Tibial nerve (tissue), 4 donors: ENCODE results near the gene EFCAB14. TPM values are rescaled to one million over a fixed set of nuclear protein-coding genes. Genes with fewer than 3 reads are reported as not detected.
"Not testable (repeated sequence)": the region's sequence is repeated elsewhere in the genome, so short reads cannot be mapped to it uniquely, and the experiment has no call there.

ENCODE experiments used
- DNase-seq, 2 donors: peaks; one replicate each; pipeline ENCODE4 v3.0.0-alpha.2; 2019; ENCODE audit warnings: low spot score in 2 of 2
- H3K27ac ChIP-seq, 4 donors: fragments of 200-600 bp; sonication (generic) in 3 of 4; one replicate each; pipeline ENCODE4 v1.5.1; 2017 to 2019; ENCODE audit warnings: mild to moderate bottlenecking in 1 of 4
- H3K27me3 ChIP-seq, 2 donors: fragments of 200-600 bp; sonication (generic) in 1 of 2; one replicate each; pipeline versions ENCODE4 v1.5.1 to v1.6.0; 2017 to 2019
- H3K36me3 ChIP-seq, 3 donors: fragments of 200-600 bp; sonication (generic); one replicate each; pipeline ENCODE4 v1.5.1; 2018 to 2019
- H3K4me1 ChIP-seq, 4 donors: fragments of 200-600 bp; sonication (generic) in 3 of 4; one replicate each; pipeline ENCODE4 v1.5.1; 2017 to 2019
- H3K4me3 ChIP-seq, 4 donors: fragments of 200-600 bp; sonication (generic) in 3 of 4; one replicate each; pipeline ENCODE4 v1.5.1; 2017 to 2019; ENCODE audit warnings: mild to moderate bottlenecking in 1 of 4, moderate library complexity in 1 of 4
- H3K9me3 ChIP-seq, 4 donors: fragments of 200-600 bp; sonication (generic) in 3 of 4; one replicate each; pipeline ENCODE4 v1.5.1; 2017 to 2019
- EP300 ChIP-seq, 2 donors: sonication (generic); formaldehyde crosslinking; IDR thresholded peaks; one replicate each; pipeline ENCODE4 v1.6.1; 2017; ENCODE audit warnings: antibody characterized with exemption in 2 of 2, mild to moderate bottlenecking in 1 of 2
- POLR2A ChIP-seq, 2 donors: fragments of 450-650 bp; IDR thresholded peaks; one replicate each; pipeline ENCODE4 v1.6.1; 2017; ENCODE audit warnings: antibody characterized with exemption in 2 of 2, mild to moderate bottlenecking in 2 of 2, moderate library complexity in 2 of 2
- WGBS, 2 donors: methylation state at CpG; one replicate each; pipeline ENCODE4 v1.1.5; 2018; 5-methylcytosine and 5-hydroxymethylcytosine counted together
- total RNA-seq, 4 donors: library from RNA; depleted of rRNA; stranded (reverse); fragments of >200 nt; gene quantifications; one replicate each; pipeline ENCODE4 v1.1.0, GENCODE V29; 2016
- TF ChIP-seq, protein P1 (sequence below), 5 experiments: fragments of 200-600 bp in 3 of 5; fragments of 450-650 bp in 2 of 5; sonication (generic) in 3 of 5; IDR thresholded peaks; one replicate each; pipeline ENCODE4 v1.5.1; 2016 to 2019; ENCODE audit warnings: antibody characterized with exemption in 5 of 5, mild to moderate bottlenecking in 3 of 5, moderate library complexity in 2 of 5

Gene EFCAB14
- total RNA-seq, 4 donors from 2014 or later = 81.0 to 106 (median 97.0) TPM

DNA sequence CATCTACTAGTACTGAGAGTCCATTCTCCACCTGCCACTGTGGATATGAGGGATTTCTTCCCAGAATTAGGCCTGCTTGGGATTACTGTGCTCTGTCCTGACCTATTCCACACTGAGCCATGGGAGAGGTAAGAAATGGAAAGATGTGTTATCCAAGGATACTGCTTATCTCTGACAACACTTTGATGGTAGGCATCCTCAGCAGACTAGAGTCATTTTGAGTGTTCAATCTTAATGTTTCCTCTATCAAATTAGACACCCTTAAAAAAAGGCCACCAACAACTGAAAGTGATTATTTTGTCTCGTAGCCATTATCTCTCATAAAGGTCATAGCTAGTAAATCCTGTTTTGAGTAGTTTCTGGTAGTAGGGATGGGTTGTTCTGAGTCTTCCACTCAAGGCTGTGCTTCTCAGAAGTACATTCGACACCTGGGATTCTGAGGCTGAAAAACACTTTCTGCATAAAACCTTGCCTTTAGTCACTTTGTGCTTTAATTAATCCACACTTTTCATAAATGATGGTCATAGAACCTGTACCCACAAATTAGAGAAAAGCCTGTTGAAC is 59.5 kb downstream of the EFCAB14 start:
- H3K9me3 ChIP-seq = peaks cover 0 to 3% (median 0%) of the 10 kb centered on the region in 4 donors
- no peak overlapping the region for H3K27ac ChIP-seq
- no peaks in the 10 kb centered on the region for H3K27me3 ChIP-seq
- TF ChIP-seq EP300 (IDR thresholded peaks at IDR 0.05) (no peak), POLR2A (IDR thresholded peaks at IDR 0.05) (no peak)
- TF ChIP-seq, protein P1, sequence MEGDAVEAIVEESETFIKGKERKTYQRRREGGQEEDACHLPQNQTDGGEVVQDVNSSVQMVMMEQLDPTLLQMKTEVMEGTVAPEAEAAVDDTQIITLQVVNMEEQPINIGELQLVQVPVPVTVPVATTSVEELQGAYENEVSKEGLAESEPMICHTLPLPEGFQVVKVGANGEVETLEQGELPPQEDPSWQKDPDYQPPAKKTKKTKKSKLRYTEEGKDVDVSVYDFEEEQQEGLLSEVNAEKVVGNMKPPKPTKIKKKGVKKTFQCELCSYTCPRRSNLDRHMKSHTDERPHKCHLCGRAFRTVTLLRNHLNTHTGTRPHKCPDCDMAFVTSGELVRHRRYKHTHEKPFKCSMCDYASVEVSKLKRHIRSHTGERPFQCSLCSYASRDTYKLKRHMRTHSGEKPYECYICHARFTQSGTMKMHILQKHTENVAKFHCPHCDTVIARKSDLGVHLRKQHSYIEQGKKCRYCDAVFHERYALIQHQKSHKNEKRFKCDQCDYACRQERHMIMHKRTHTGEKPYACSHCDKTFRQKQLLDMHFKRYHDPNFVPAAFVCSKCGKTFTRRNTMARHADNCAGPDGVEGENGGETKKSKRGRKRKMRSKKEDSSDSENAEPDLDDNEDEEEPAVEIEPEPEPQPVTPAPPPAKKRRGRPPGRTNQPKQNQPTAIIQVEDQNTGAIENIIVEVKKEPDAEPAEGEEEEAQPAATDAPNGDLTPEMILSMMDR (IDR thresholded peaks at IDR 0.05) = no peak
- peaks cover 0 to 80% (median 3%) of the 10 kb centered on the region in 3 donors for H3K36me3 ChIP-seq
- no peaks in the 10 kb centered on the region for H3K4me1 ChIP-seq
- 87 to 91% methylated on average over 2 of the region's 2 CpGs for WGBS, 2 donors
- no peak for DNase-seq
- H3K4me3 ChIP-seq = no peak overlapping the region

DNA sequence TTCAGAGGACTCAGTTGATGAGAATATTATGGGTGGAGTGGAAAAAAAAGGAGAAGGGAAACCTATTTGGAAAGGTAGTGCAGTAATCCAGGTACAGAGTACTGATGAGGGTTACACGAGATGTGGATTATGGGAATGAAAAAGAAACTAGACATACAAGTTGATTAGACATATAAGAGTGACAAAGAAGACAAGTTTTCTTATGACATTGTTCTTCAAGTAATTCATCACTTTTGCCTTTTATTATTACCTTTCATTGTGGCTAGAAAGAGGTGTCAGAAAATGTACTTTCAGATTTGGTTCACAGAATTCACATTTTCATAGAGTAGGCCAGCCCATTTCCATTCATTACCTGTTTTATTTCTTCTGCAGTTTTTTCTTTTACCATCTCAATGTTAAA is 61.1 kb downstream of the EFCAB14 start:
- no peak overlapping the region for H3K4me3 ChIP-seq
- TF ChIP-seq, protein P1 (IDR thresholded peaks at IDR 0.05) = no peak
- no peak for TF ChIP-seq EP300 (IDR thresholded peaks at IDR 0.05)
- TF ChIP-seq POLR2A (IDR thresholded peaks at IDR 0.05) = no peak
- no peak overlapping the region for H3K27ac ChIP-seq
- DNase-seq = no peak
- no peaks in the 10 kb centered on the region for H3K27me3 ChIP-seq
- H3K36me3 ChIP-seq = peaks cover 0 to 81% (median 3%) of the 10 kb centered on the region in 3 donors
- peaks cover 0 to 3% (median 0%) of the 10 kb centered on the region in 4 donors for H3K9me3 ChIP-seq
- H3K4me1 ChIP-seq = no peaks in the 10 kb centered on the region
- 82 to 85% methylated on average over 1 of the region's 1 CpG for WGBS, 2 donors

DNA sequence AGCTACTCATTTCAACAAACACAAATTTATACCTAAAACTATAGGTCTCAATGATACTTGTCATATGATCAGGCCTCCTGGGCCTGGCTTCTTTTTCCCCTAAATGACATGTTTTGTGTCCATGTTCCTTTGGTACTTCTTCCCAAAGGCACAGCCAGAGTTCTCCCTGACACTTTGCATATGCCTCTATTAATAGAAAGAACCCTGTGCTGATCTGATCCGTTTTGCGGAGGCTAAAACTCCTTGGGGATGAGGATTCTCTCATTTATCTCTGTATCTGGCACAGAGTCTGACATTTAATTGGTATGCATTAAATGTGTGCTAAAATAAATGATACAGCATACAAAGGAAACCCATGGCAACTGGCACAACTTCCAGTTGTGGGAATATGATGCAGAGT is 62.3 kb downstream of the EFCAB14 start:
- no peaks in the 10 kb centered on the region for H3K27me3 ChIP-seq
- TF ChIP-seq EP300 (IDR thresholded peaks at IDR 0.05) (no peak), POLR2A (IDR thresholded peaks at IDR 0.05) (no peak)
- TF ChIP-seq, protein P1 (IDR thresholded peaks at IDR 0.05) = no peak
- 73 to 83% methylated on average over 2 of the region's 2 CpGs for WGBS, 2 donors
- H3K4me3 ChIP-seq = no peak overlapping the region
- no peak overlapping the region for H3K27ac ChIP-seq
- peaks cover 0 to 83% (median 3%) of the 10 kb centered on the region in 3 donors for H3K36me3 ChIP-seq
- no peaks in the 10 kb centered on the region for H3K4me1 ChIP-seq
- H3K9me3 ChIP-seq = peaks cover 0 to 3% (median 0%) of the 10 kb centered on the region in 4 donors
- DNase-seq = no peak

DNA sequence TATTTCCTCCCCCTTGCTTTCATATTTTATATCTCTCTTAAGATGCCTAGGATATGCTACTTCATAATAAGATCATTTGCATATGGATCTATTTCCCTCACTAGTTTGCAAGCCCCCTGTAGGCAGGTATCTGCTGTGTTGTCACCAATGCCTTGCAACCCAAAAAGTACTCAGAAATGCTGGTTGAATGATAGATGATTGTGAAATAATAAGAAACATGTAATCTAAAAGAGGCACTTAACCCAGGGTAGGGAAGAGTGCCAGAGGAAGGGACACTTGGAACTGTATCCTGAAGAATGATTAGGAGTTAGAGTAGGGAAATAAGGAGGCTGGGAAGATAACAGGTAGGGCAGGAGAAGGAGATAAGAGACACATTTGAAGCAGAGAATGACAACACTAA is 63.1 kb downstream of the EFCAB14 start:
- Histone ChIP-seq H3K27me3 (no peaks in the 10 kb centered on the region), H3K9me3 (peaks cover 0 to 3% (median 0%) of the 10 kb centered on the region in 4 donors), H3K4me3 (no peak overlapping the region), H3K36me3 (peaks cover 0 to 90% (median 3%) of the 10 kb centered on the region in 3 donors), H3K27ac (no peak overlapping the region), H3K4me1 (no peaks in the 10 kb centered on the region)
- no peak for DNase-seq
- no peak for TF ChIP-seq EP300 (IDR thresholded peaks at IDR 0.05)
- TF ChIP-seq, protein P1 (IDR thresholded peaks at IDR 0.05) = no peak
- TF ChIP-seq POLR2A (IDR thresholded peaks at IDR 0.05) = no peak

DNA sequence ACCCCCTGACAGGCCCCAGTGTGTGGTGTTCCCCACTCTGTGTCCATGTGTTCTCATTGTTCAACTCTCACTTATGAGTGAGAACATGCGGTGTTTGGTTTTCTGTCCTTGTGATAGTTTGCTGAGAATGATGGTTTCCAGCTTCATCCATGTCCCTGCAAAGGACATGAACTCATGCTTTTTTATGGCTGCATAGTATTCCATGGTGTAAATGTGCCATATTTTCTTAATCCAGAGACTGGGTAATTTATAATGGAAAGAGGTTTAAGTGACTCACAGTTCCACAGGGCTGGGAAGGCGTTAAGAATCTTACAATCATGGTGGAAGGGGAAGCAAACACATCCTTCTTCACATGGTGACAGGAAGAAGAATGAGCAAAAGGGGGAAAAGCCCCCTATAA is 64.2 kb downstream of the EFCAB14 start:
- H3K27me3 ChIP-seq, DNase-seq, H3K27ac ChIP-seq, H3K4me3 ChIP-seq, H3K4me1 ChIP-seq: not testable (repeated sequence)
- 96 to 98% methylated on average over 2 of the region's 2 CpGs for WGBS, 2 donors
- Histone ChIP-seq H3K36me3 (peaks cover 0 to 96% (median 3%) of the 10 kb centered on the region in 3 donors), H3K9me3 (peaks cover 0 to 13% (median 0%) of the 10 kb centered on the region in 4 donors)
